ENCODE measurements around the gene EN2. TPM values are rescaled to one million over a fixed set of nuclear protein-coding genes. Genes with fewer than 3 reads are reported as not detected.

Gene EN2
- total and polyA plus RNA-seq, 2 of the 13 experiments (the other 11 are each of a cell fraction or from before 2014, with no cell fraction given): not detected

GRCh38 chr7:155455776-155456737 is 1.9 kb upstream of the EN2 start:
- H3K36me3 ChIP-seq (replicated peaks in 1 of 2; ENCODE audit: control insufficient read depth in 1 of 2, insufficient read depth in 2 of 2, low read length in 2 of 2): no peaks in the 10 kb centered on the region
- DNase-seq (ENCODE audit: low spot score) (no peak), FAIRE-seq (no peak), ATAC-seq (no peak)
- BruUV-seq (replicated peaks): no TSS peak
- ChIA-PET POLR2A (no interaction called here), CTCF (ENCODE audit: low intra/inter-chr PET ratio, low total read pairs) (no interaction called here)
- in situ Hi-C loops (cut with HindIII; ENCODE audit: extremely low pct_ligation_motif_present, low pct_unique_long_range_greater_than_20kb) (no loop called here), intact Hi-C loops (cut with micrococcal nuclease; ENCODE audit: unreplicated experiment) (no loop called here)
- no peaks in the 10 kb centered on the region for H3K4me1 ChIP-seq (ENCODE audit: insufficient read depth, low read length)
- no peak overlapping the region for H3K9ac ChIP-seq (ENCODE audit: insufficient read depth, low read depth, low read length)
- no peak overlapping the region for H3K4me2 ChIP-seq (ENCODE audit: low read depth, low read length)
- no peak overlapping the region for H3K27ac ChIP-seq (ENCODE audit: extremely low read length, insufficient read depth, low read length)
- no peak overlapping the region for H3K4me3 ChIP-seq (replicated peaks in 1 of 3; ENCODE audit: insufficient read depth in 1 of 3, low read depth in 2 of 3, low read length in 3 of 3)
- peaks cover 8 to 78% of the 10 kb centered on the region in 2 experiments for H3K27me3 ChIP-seq (ENCODE audit: control insufficient read depth in 1 of 2, insufficient read depth in 2 of 2, low read length in 2 of 2)
- H2AFZ ChIP-seq (ENCODE audit: low read length): no peak overlapping the region
- no peaks in the 10 kb centered on the region for H3K79me2 ChIP-seq (ENCODE audit: insufficient read depth, low read length)
- no peaks in the 10 kb centered on the region for H4K20me1 ChIP-seq (ENCODE audit: insufficient read depth, low read length)
- TF ChIP-seq HOXA7 (CRISPR knock-in tag; IDR thresholded peaks at IDR 0.05) (no peak), SOX6 (IDR thresholded peaks at IDR 0.05) (no peak), SOX6 (CRISPR knock-in tag; IDR thresholded peaks at IDR 0.05) (no peak), ATRX (CRISPR knock-in tag; IDR thresholded peaks at IDR 0.05; ENCODE audit: borderline replicate concordance) (no peak), ZNF83 (CRISPR knock-in tag; IDR thresholded peaks at IDR 0.05; ENCODE audit: borderline replicate concordance) (no peak), ZNF225 (CRISPR knock-in tag; IDR thresholded peaks at IDR 0.05) (no peak), KAT2B (IDR thresholded peaks at IDR 0.05; ENCODE audit: borderline replicate concordance, low read depth, low read length) (no peak), ZNF713 (CRISPR knock-in tag; IDR thresholded peaks at IDR 0.05) (no peak), NCOA2 (CRISPR knock-in tag; IDR thresholded peaks at IDR 0.05) (no peak)
- WGBS (ENCODE audit: low lambda C conversion rate): 24% methylated on average over 16 of the region's 27 CpGs
- no peaks in the 10 kb centered on the region for H3K9me3 ChIP-seq (ENCODE audit: low read length)

Measured in HepG2 (cell line).